ENCODE measurements around the gene H2AZ1.

DNA sequence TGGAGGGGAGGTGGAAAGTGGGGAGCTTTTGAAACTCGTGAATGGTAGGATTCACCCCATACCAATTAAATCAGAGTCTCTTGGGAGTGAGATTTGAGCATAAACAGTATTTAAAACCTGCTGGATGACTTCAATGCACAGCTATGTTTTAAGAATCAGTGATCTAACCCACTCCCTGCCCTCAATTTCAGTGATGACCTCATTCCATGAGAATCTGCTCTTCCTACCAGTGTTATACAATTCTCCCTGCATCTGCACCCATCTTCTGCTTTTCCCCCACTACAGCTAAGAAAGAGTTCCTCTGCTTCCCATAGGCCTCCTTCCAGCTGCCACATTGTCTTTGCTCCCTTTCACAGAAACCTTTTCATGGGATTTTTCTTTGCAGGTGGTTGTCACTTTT lies 18.3 kb upstream of the H2AZ1 start:
- TF ChIP-seq EZH2 (IDR thresholded peaks at IDR 0.05; ENCODE audit: insufficient read depth, poor library complexity, severe bottlenecking) (no peak), EZH2phosphoT487 (IDR thresholded peaks at IDR 0.05; ENCODE audit: insufficient read depth, low read depth) (no peak)

Data from GM23248 (cell line).